Left lobe of liver (tissue), 2 donors: ENCODE results near the gene GATA5. TPM values are rescaled to one million over a fixed set of nuclear protein-coding genes. Genes with fewer than 3 reads are reported as not detected.
A peak's percentile ranks its signal among the peaks of the same experiment; 100 is the strongest.

Experiments
- ATAC-seq: fragments of 200-7000 bp; cut with Tn5 transposase; one replicate; pipeline ENCODE4 v1.9.1; 2020; ENCODE audit warnings: mild to moderate bottlenecking, moderate library complexity
- DNase-seq: peaks from one replicate; pipeline ENCODE4 v3.0.0-alpha.2; 2020; ENCODE audit warnings: low spot score
- total RNA-seq: library from RNA; stranded (reverse); gene quantifications from one replicate; pipeline ENCODE4 v1.2.1, GENCODE V29; 2021
- donor health status: DM: no; HTN: no; CAD: no; lungs with moderate emphysema.
- donor health status: DM: no; HTN: yes; CAD: no.

GATA5 gene, protein sequence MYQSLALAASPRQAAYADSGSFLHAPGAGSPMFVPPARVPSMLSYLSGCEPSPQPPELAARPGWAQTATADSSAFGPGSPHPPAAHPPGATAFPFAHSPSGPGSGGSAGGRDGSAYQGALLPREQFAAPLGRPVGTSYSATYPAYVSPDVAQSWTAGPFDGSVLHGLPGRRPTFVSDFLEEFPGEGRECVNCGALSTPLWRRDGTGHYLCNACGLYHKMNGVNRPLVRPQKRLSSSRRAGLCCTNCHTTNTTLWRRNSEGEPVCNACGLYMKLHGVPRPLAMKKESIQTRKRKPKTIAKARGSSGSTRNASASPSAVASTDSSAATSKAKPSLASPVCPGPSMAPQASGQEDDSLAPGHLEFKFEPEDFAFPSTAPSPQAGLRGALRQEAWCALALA
- 0.48 TPM for total RNA-seq

- DNase-seq (no peak), ATAC-seq (no peak)
These were observed at the start of gene GATA5 for GRCh38 chr20:62475772-62476055. Gene GATA5 (minus strand): TSS chr20:62475995. CDS start chr20:62475521, 474 bp downstream.

- no peak for DNase-seq
- no peak for ATAC-seq
These were observed 49.2 kb upstream of the GATA5 start for GRCh38 chr20:62525014-62525413.

- DNase-seq (no peak), ATAC-seq (no peak)
These were observed 48.7 kb upstream of the GATA5 start for GRCh38 chr20:62524505-62524911.

GRCh38 chr20:62523473-62524203, 47.8 kb upstream of the GATA5 start:
- DNase-seq: no peak
- no peak for ATAC-seq

DNA sequence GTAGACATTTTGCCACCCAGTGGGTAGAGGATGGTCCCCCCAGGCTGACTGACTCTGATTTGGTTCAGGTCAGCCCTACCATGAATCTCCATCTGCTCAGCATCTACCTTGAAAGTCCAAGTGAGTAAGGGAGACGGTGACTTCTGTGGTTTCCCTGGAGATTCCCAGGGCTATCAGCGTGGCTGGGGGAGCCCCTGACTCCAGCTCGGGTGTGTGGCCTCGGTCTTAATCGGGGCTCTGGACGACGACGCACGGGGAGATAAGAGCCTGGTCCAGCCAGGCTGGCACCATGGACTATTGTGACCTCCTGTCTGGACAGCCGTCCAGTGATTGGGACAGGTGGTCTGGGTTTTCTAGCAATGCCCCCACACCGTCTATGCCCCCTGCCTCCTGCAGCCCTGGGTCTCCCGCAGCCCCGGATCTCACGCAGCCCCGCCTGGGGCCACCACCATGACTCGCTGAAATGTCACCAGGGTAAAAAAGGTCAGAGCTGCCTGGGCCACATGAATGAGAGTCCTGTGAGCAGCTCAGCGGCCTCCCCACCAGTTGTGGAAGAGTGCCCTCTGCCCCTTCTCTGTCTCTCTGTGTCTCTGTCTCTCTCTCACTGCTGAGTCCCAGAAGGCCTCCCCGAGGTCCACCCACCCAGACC, 47.1 kb upstream of the GATA5 start:
- DNase-seq (no peak), ATAC-seq (no peak)

DNA sequence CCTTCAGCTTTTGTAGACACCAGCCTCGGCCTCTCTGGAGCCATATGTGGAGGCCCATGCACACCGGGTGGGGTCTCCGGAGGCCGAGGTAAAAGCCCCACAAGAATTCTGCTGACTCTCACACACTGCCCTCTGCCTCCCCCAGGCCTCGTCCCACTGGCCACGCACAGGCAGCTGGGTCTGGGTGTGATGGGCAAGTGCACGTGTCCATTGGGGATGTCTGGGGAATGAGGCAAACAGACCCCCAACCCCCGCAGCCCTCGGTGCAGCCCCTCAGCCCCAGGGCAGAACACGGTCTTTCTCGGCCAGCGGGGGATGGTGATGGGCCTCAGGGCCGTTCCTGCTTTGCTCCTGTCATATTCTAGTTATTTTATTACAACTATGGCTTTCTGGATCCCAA, 44.0 kb upstream of the GATA5 start:
- no peak for ATAC-seq
- DNase-seq: no peak

DNA sequence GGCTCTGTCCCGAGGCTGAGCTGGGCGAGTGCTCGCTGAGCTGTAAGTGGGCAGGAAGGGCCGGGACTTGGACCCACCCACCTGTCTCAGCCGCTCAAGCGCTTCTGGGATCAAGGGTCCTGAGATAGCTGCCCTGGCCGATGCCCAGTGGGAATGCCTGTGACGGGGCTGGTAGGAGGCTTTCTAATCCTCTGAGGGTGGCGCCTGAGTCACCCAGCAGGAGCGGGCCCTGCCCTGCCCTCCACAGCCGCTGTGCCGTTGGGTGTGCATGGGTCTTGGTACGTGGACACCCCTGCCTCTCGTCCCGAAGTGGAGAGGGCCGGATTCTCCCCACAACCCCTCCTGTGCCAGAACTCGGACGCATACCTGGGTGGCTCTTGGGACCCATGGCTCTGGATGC, 43.1 kb upstream of the GATA5 start:
- ATAC-seq: no peak
- no peak for DNase-seq

DNA sequence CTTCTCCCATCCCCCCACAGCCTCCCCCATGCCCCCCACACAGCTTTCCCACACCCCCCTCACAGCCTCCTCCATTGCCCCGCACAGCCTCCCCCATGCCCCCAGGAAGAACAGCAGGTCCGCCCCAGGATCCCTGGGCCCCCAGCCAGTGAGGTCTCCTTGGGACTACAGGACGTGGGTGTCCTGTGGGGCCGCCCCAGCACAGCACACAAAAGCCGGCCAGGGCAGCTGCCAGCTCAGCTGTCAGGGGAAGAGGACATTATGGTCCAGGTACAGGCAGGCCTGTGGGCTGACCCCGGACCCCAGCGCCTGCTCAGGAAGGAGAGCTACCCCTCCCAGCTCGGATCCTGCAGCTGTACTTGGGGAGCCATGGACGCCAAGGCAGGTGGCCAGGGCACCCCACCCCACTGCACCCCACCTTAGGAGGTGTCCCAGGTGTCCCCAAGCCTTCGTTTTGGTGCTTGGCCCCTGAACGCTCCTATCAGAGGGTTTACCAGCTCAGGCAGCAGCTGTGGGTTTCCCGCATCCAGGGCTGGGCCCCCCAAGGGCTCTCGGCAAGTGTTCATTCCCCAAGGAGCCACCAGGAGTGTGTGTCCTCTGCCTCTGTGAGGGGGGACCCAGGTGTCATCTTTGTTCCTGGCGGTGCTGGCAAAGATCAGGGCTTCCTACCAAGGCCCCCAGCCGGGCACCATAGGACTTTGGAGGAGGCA, 42.3 kb upstream of the GATA5 start:
- DNase-seq: no peak
- no peak for ATAC-seq

DNA sequence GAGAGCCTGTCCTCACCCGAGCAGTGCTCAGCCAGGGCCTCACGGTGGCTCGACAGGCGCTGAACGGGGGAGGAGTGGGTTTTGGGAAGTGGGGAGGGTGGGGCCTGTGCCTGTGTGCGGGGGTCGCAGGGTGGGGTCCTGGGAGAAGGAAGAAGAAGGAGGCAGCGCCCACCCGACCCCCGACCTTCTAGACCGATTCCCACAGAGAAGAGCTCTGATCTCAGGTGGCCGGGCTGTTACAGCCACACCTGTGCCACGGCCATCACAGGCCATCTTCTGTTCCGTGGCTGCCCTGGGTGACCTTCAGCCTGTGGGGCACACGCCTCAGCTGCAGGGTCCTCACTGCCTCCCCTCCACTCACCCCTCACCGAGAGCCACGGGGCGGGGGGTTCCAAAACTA, 41.4 kb upstream of the GATA5 start:
- ATAC-seq (no peak), DNase-seq (no peak)

- DNase-seq (no peak), ATAC-seq (peak; percentile 64)
These were observed 40.5 kb upstream of the GATA5 start for GRCh38 chr20:62516338-62516737.

DNA sequence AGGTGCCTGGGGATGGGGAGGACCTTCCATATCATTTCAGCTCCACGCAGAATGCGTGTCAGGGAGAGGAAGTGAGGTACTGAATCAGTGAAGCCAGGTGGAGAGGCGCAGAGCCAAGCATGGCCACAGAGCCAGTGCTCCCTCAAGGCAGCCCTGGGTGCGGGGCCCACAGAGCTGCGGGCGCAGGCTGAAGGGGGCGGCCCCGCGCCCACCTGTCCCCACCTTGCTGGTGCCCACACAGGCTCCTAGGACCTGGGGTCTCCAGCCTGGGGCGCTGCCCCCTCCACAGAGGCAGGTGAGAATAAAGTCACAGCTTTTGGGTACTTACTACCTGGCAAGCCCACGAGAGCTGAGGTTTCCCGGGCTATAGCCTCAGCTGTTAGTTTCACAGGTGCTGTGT, 40.0 kb upstream of the GATA5 start:
- ATAC-seq: no peak
- DNase-seq: no peak

GRCh38 chr20:62515280-62515679, 39.5 kb upstream of the GATA5 start:
- no peak for ATAC-seq
- no peak for DNase-seq

GRCh38 chr20:62513991-62514390, 38.2 kb upstream of the GATA5 start:
- DNase-seq: no peak
- no peak for ATAC-seq

DNA sequence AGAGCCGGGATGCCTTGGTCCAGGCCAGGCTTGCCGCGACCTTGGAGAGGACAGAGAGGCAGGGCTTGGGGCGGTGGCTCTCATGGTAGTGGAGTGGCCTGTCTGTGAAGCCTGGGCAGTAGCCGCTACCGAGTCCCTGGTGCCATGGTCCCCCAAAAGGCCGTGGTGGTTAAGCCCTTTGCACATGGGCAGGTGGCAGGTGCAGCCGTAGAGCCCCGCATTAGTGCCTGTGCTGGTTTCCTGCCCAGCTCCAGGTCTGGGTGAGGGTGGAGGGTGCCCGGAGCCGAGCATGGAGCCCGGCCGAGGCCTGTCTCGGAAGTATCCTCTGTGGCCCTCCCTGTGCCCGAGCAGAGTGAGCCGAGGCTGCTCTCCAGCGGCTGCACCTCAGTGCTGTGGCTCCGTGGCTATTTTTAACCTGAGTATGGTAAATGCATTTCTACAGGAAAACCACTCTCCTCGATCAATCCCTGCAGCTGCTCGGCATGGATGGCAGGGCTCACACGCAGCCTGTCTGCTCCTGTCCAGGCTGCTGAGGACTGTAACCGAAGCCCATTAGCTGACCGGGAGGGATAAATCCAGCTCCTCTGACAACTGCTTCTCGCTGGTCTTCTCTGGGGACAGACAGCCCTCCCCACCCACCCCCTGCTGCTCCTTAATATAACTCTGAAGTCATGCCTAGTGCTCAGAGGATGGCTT, 36.3 kb upstream of the GATA5 start:
- DNase-seq (no peak), ATAC-seq (no peak)

- DNase-seq (no peak), ATAC-seq (no peak)
These were observed 35.6 kb upstream of the GATA5 start for GRCh38 chr20:62511300-62511914.

GRCh38 chr20:62508641-62509051, 32.9 kb upstream of the GATA5 start:
- no peak for DNase-seq
- ATAC-seq: peak; percentile 44

DNA sequence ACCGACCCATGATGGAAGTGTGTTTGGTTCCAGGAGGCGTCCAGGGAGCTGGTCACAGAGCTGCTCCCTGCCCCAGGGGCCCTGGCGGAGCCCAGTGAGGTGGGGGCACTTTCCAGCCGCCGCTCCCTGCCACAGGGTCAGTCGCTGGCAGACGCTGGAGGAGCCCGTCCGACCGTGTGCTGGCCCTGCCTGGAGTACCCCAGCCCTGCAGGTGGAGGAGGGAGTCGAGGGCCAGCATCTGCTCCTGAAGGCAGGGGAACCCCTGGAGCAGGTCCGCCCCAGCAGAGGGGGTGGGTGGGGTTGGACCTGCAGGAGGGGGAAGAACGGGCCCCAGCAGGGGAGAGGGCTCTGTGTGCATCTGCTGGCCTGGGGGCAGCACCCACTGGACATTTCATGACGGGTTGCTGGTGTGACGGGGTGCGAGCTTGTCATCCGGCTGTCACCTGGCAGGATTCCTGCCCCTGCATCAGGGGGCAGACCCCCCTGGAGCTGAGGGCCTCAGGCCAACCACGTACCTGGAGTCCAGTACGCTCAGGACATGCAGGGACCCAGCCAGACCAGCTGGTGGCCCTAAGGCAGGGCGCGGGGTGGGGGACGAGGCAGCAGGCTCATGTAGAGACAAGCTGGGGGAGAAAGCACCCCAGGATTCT, 32.3 kb upstream of the GATA5 start:
- DNase-seq (no peak), ATAC-seq (no peak)

GRCh38 chr20:62507323-62507722, 31.5 kb upstream of the GATA5 start:
- DNase-seq (no peak), ATAC-seq (no peak)

- ATAC-seq (no peak), DNase-seq (no peak)
These were observed 31.0 kb upstream of the GATA5 start for GRCh38 chr20:62506791-62507190.

GRCh38 chr20:62506087-62506486, 30.3 kb upstream of the GATA5 start:
- no peak for DNase-seq
- ATAC-seq: peak; percentile 11
